ENCODE results near the gene COQ2. TPM values are rescaled to one million over a fixed set of nuclear protein-coding genes. Genes with fewer than 3 reads are reported as not detected.
A peak's percentile ranks its signal among the peaks of the same experiment; 100 is the strongest.
"Not testable (repeated sequence)": the region's sequence is repeated elsewhere in the genome, so short reads cannot be mapped to it uniquely, and the experiment has no call there.

The COQ2 gene
- polyA plus RNA-seq, 1 of the 3 experiments (the other 2 are of a cell fraction): 14.8 TPM

DNA sequence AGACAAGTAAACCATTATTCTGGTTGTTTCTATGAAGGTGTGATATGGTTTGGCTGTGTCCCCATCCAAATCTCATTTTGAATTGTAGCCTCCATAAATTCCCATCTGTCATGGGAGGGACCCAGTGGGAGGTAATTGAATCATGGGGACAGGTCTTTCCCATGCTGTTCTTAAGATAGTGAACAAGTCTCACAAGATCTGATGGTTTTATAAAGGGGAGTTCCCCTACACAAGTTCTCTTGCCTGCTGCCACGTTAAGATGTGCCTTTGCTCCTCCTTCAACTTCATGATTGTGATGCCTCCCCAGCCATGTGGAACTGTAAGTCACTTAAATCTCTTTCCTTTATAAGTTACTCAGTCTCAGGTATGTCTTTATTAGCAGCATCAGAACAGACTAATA lies 3.8 kb upstream of the COQ2 start:
- H4K20me1 ChIP-seq (ENCODE audit: insufficient read depth); H2AFZ ChIP-seq (ENCODE audit: low read depth); H3K9me3 ChIP-seq; H3K4me2 ChIP-seq; H3K27ac ChIP-seq (ENCODE audit: low read depth in 2 of 2, low read length in 1 of 2); DNase-seq; H3K79me2 ChIP-seq (ENCODE audit: insufficient read depth); H3K9ac ChIP-seq; POLR2A ChIA-PET; H3K36me3 ChIP-seq (replicated peaks in 1 of 2; ENCODE audit: control insufficient read depth in 1 of 2, insufficient read depth in 2 of 2, low read length in 1 of 2); H3F3A ChIP-seq (replicated peaks; ENCODE audit: insufficient read depth); H3K4me3 ChIP-seq (ENCODE audit: low read depth in 2 of 2, low read length in 1 of 2); H3K4me1 ChIP-seq (ENCODE audit: control insufficient read depth in 1 of 2, insufficient read depth in 2 of 2, low read depth in 1 of 2, low read length in 1 of 2); H3K9me2 ChIP-seq; CTCF ChIA-PET; H3K27me3 ChIP-seq (ENCODE audit: insufficient read depth): not testable (repeated sequence)
- WGBS (ENCODE audit: low lambda C conversion rate): 0% methylated on average over 1 of the region's 1 CpG

DNA sequence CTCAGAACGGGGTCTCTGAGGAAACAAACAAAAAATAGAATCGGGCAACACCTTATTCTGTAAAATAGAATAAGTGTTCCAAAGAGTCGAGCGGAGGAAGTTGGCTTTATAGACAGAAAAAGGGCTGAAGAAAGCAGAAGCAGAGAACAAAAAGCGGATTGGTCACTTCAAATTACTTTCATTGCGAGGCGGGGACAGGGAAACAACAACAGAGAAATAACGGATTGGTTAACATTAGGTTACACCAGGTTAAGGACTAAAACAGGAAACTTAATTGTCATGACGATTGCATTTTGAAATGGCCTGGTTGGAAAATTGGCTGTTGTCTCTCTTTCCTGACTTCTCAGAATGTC lies 433 bp upstream of the COQ2 start:
- DNase-seq: peak; percentile 23
- Histone ChIP-seq H3K9ac (peak overlapping the region; percentile 61), H3K79me2 (ENCODE audit: insufficient read depth) (peaks cover 14% of the 10 kb centered on the region; the same call in 1 of the 2 replicates), H2AFZ (ENCODE audit: low read depth) (peak overlapping the region; percentile 99), H3K27ac (ENCODE audit: low read depth in 2 of 2, low read length in 1 of 2) (peak overlapping the region; percentile 77 to 93), H3K4me3 (ENCODE audit: low read depth in 2 of 2, low read length in 1 of 2) (peak overlapping the region; percentile 75 to 79), H3K4me1 (ENCODE audit: control insufficient read depth in 1 of 2, insufficient read depth in 2 of 2, low read depth in 1 of 2, low read length in 1 of 2) (peaks cover 0 to 7% of the 10 kb centered on the region in 2 experiments; a peak in 2 of 4 replicates), H3K9me2 (no peaks in the 10 kb centered on the region), H3K9me3 (no peaks in the 10 kb centered on the region), H3K4me2 (peak overlapping the region; percentile 74), H3F3A (replicated peaks; ENCODE audit: insufficient read depth) (no peaks in the 10 kb centered on the region), H3K36me3 (replicated peaks in 1 of 2; ENCODE audit: control insufficient read depth in 1 of 2, insufficient read depth in 2 of 2, low read length in 1 of 2) (no peaks in the 10 kb centered on the region), H3K27me3 (ENCODE audit: insufficient read depth) (no peaks in the 10 kb centered on the region), H4K20me1 (ENCODE audit: insufficient read depth) (no peaks in the 10 kb centered on the region)
- ChIA-PET POLR2A (interaction anchor here (0.7 kb wide), 1 partner anchor 170 kb away, joined by 5 read pairs; the partner anchor contains the start of gene HELQ), CTCF (interaction anchor here (0.9 to 3.2 kb wide), 13 partner anchors 8 to 434 kb away, joined by 3 to 16 read pairs (median 3); partner anchors contain the start of gene ABRAXAS1)
- WGBS (ENCODE audit: low lambda C conversion rate): 16% methylated on average over 9 of the region's 9 CpGs
- TF ChIP-seq SIN3A (IDR thresholded peaks at IDR 0.05; ENCODE audit: borderline replicate concordance, low read depth, low read length) (no peak), TCF12 (IDR thresholded peaks at IDR 0.05) (no peak), SMC3 (IDR thresholded peaks at IDR 0.05; ENCODE audit: low read depth, low read length) (no peak), RFX5 (IDR thresholded peaks at IDR 0.05; ENCODE audit: low read length) (no peak), RAD21 (IDR thresholded peaks at IDR 0.05; ENCODE audit: low read length) (no peak), MEF2A (IDR thresholded peaks at IDR 0.05; ENCODE audit: borderline replicate concordance, low read depth) (no peak), RCOR1 (IDR thresholded peaks at IDR 0.05; ENCODE audit: low read length) (no peak), TAF1 (IDR thresholded peaks at IDR 0.05; ENCODE audit: borderline replicate concordance, low read depth, low read length) (no peak), ELF1 (IDR thresholded peaks at IDR 0.05) (no peak), NRF1 (IDR thresholded peaks at IDR 0.05; ENCODE audit: low read depth, low read length) (no peak)
- TF ChIP-seq, protein P1, sequence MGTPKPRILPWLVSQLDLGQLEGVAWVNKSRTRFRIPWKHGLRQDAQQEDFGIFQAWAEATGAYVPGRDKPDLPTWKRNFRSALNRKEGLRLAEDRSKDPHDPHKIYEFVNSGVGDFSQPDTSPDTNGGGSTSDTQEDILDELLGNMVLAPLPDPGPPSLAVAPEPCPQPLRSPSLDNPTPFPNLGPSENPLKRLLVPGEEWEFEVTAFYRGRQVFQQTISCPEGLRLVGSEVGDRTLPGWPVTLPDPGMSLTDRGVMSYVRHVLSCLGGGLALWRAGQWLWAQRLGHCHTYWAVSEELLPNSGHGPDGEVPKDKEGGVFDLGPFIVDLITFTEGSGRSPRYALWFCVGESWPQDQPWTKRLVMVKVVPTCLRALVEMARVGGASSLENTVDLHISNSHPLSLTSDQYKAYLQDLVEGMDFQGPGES (IDR thresholded peaks at IDR 0.05; ENCODE audit: low read depth, low read length): no peak
- TF ChIP-seq, protein P2, sequence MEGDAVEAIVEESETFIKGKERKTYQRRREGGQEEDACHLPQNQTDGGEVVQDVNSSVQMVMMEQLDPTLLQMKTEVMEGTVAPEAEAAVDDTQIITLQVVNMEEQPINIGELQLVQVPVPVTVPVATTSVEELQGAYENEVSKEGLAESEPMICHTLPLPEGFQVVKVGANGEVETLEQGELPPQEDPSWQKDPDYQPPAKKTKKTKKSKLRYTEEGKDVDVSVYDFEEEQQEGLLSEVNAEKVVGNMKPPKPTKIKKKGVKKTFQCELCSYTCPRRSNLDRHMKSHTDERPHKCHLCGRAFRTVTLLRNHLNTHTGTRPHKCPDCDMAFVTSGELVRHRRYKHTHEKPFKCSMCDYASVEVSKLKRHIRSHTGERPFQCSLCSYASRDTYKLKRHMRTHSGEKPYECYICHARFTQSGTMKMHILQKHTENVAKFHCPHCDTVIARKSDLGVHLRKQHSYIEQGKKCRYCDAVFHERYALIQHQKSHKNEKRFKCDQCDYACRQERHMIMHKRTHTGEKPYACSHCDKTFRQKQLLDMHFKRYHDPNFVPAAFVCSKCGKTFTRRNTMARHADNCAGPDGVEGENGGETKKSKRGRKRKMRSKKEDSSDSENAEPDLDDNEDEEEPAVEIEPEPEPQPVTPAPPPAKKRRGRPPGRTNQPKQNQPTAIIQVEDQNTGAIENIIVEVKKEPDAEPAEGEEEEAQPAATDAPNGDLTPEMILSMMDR (IDR thresholded peaks at IDR 0.05): no peak
- TF ChIP-seq, protein P3, sequence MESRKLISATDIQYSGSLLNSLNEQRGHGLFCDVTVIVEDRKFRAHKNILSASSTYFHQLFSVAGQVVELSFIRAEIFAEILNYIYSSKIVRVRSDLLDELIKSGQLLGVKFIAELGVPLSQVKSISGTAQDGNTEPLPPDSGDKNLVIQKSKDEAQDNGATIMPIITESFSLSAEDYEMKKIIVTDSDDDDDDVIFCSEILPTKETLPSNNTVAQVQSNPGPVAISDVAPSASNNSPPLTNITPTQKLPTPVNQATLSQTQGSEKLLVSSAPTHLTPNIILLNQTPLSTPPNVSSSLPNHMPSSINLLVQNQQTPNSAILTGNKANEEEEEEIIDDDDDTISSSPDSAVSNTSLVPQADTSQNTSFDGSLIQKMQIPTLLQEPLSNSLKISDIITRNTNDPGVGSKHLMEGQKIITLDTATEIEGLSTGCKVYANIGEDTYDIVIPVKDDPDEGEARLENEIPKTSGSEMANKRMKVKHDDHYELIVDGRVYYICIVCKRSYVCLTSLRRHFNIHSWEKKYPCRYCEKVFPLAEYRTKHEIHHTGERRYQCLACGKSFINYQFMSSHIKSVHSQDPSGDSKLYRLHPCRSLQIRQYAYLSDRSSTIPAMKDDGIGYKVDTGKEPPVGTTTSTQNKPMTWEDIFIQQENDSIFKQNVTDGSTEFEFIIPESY (IDR thresholded peaks at IDR 0.05; ENCODE audit: borderline replicate concordance, low read depth): no peak
- TF ChIP-seq, protein P4, sequence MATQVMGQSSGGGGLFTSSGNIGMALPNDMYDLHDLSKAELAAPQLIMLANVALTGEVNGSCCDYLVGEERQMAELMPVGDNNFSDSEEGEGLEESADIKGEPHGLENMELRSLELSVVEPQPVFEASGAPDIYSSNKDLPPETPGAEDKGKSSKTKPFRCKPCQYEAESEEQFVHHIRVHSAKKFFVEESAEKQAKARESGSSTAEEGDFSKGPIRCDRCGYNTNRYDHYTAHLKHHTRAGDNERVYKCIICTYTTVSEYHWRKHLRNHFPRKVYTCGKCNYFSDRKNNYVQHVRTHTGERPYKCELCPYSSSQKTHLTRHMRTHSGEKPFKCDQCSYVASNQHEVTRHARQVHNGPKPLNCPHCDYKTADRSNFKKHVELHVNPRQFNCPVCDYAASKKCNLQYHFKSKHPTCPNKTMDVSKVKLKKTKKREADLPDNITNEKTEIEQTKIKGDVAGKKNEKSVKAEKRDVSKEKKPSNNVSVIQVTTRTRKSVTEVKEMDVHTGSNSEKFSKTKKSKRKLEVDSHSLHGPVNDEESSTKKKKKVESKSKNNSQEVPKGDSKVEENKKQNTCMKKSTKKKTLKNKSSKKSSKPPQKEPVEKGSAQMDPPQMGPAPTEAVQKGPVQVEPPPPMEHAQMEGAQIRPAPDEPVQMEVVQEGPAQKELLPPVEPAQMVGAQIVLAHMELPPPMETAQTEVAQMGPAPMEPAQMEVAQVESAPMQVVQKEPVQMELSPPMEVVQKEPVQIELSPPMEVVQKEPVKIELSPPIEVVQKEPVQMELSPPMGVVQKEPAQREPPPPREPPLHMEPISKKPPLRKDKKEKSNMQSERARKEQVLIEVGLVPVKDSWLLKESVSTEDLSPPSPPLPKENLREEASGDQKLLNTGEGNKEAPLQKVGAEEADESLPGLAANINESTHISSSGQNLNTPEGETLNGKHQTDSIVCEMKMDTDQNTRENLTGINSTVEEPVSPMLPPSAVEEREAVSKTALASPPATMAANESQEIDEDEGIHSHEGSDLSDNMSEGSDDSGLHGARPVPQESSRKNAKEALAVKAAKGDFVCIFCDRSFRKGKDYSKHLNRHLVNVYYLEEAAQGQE (IDR thresholded peaks at IDR 0.05; ENCODE audit: low read depth, low read length): no peak
- TF ChIP-seq, protein P5, sequence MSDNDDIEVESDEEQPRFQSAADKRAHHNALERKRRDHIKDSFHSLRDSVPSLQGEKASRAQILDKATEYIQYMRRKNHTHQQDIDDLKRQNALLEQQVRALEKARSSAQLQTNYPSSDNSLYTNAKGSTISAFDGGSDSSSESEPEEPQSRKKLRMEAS (IDR thresholded peaks at IDR 0.05; ENCODE audit: low read depth): no peak
- TF ChIP-seq, protein P6, sequence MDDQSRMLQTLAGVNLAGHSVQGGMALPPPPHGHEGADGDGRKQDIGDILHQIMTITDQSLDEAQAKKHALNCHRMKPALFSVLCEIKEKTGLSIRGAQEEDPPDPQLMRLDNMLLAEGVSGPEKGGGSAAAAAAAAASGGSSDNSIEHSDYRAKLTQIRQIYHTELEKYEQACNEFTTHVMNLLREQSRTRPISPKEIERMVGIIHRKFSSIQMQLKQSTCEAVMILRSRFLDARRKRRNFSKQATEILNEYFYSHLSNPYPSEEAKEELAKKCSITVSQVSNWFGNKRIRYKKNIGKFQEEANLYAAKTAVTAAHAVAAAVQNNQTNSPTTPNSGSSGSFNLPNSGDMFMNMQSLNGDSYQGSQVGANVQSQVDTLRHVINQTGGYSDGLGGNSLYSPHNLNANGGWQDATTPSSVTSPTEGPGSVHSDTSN (IDR thresholded peaks at IDR 0.05): no peak
- TF ChIP-seq, protein P7, sequence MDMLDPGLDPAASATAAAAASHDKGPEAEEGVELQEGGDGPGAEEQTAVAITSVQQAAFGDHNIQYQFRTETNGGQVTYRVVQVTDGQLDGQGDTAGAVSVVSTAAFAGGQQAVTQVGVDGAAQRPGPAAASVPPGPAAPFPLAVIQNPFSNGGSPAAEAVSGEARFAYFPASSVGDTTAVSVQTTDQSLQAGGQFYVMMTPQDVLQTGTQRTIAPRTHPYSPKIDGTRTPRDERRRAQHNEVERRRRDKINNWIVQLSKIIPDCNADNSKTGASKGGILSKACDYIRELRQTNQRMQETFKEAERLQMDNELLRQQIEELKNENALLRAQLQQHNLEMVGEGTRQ (IDR thresholded peaks at IDR 0.05; ENCODE audit: borderline replicate concordance, low read depth, low read length): no peak

Measured in SK-N-SH (cell line).